Gastroesophageal sphincter (tissue), 3 donors: Measurements from ENCODE around the gene ITGBL1.

Source experiments
- POLR2A ChIP-seq, 2 donors: fragments of 450-650 bp; IDR thresholded peaks; one replicate each; pipeline ENCODE4 v1.6.1; 2017; ENCODE audit warnings: antibody characterized with exemption in 2 of 2, mild to moderate bottlenecking in 2 of 2, moderate library complexity in 1 of 2
- POLR2AphosphoS5 ChIP-seq: sonication (generic); formaldehyde crosslinking; IDR thresholded peaks from one replicate; pipeline ENCODE4 v1.6.1; 2017; ENCODE audit warnings: antibody characterized with exemption
- TF ChIP-seq, protein P1 (sequence below), 4 experiments: fragments of 200-600 bp in 2 of 4; fragments of 450-650 bp in 2 of 4; sonication (generic) in 1 of 4; IDR thresholded peaks; one replicate each; pipeline ENCODE4 v1.5.1; 2017 to 2019; ENCODE audit warnings: antibody characterized with exemption in 4 of 4, mild to moderate bottlenecking in 2 of 4, moderate library complexity in 2 of 4

DNA sequence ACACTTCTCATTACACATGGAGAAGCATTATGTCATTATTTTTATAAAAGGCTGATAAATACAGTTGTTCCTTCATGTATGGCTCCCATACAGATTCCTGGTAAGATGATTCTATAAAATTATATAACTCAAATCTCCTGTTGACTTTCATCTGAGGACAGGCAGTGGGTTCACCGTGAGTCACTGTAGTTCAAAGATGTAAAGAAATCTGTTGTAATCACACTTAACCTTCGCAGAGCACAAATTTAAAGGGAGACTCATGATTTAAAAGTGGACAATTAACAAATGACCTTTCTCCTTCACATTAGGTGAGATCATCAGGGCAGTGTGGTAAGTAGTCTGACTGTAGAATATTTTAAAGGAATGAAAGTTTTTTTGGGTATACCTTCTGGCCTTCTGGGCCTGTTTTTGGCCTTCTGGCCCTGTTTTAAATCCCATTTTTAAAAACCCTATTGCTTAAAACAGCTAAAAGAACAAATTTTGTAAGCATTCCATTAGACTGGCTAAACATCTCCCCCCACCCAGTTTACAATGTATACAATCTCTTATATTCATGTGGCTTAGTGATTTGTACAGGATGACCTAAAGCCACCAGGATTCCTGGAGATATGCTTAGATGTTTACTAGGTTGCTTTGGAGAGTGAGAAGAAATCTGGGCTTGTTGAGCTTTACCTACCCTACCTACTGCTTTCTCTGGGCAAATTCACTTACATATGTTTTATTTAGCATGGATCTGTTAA is 171.2 kb downstream of the ITGBL1 start:
- TF ChIP-seq, protein P1, sequence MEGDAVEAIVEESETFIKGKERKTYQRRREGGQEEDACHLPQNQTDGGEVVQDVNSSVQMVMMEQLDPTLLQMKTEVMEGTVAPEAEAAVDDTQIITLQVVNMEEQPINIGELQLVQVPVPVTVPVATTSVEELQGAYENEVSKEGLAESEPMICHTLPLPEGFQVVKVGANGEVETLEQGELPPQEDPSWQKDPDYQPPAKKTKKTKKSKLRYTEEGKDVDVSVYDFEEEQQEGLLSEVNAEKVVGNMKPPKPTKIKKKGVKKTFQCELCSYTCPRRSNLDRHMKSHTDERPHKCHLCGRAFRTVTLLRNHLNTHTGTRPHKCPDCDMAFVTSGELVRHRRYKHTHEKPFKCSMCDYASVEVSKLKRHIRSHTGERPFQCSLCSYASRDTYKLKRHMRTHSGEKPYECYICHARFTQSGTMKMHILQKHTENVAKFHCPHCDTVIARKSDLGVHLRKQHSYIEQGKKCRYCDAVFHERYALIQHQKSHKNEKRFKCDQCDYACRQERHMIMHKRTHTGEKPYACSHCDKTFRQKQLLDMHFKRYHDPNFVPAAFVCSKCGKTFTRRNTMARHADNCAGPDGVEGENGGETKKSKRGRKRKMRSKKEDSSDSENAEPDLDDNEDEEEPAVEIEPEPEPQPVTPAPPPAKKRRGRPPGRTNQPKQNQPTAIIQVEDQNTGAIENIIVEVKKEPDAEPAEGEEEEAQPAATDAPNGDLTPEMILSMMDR (IDR thresholded peaks at IDR 0.05): no peak
- no peak for TF ChIP-seq POLR2A (IDR thresholded peaks at IDR 0.05)
- no peak for TF ChIP-seq POLR2AphosphoS5
